Gastroesophageal sphincter (tissue), 4 donors: Measurements from ENCODE around the gene HEPN1. TPM values are rescaled to one million over a fixed set of nuclear protein-coding genes. Genes with fewer than 3 reads are reported as not detected.

Source experiments
- ATAC-seq: fragments of 150-250 bp; one replicate; pipeline ENCODE4 v1.9.1; 2016; ENCODE audit warnings: mild to moderate bottlenecking, moderate library complexity
- H3K27ac ChIP-seq, 4 donors: fragments of 200-600 bp; sonication (generic) in 3 of 4; 1 replicate in 3 of 4; 2 replicates in 1 of 4; pipeline ENCODE4 v1.5.1; 2016 to 2019
- H3K27me3 ChIP-seq: fragments of 200-600 bp; sonication (generic); one replicate; pipeline ENCODE4 v1.5.1; 2019
- H3K36me3 ChIP-seq, 2 donors: fragments of 200-600 bp; sonication (generic); one replicate each; pipeline ENCODE4 v1.5.1; 2019; ENCODE audit warnings: control low read depth in 1 of 2
- H3K4me1 ChIP-seq, 3 donors: fragments of 200-600 bp; sonication (generic); 1 replicate in 2 of 3; 2 replicates in 1 of 3; pipeline ENCODE4 v1.5.1; 2016 to 2019; ENCODE audit warnings: control low read depth in 2 of 3
- H3K4me3 ChIP-seq, 2 donors: fragments of 200-600 bp; sonication (generic); one replicate each; pipeline ENCODE4 v1.5.1; 2019; ENCODE audit warnings: mild to moderate bottlenecking in 1 of 2, moderate library complexity in 1 of 2
- H3K9me3 ChIP-seq, 3 donors: fragments of 200-600 bp; sonication (generic); one replicate each; pipeline ENCODE4 v1.5.1; 2017 to 2019; ENCODE audit warnings: control low read depth in 2 of 3
- EP300 ChIP-seq: sonication (generic); formaldehyde crosslinking; IDR thresholded peaks from one replicate; pipeline ENCODE4 v1.6.1; 2017; ENCODE audit warnings: antibody characterized with exemption, mild to moderate bottlenecking
- POLR2A ChIP-seq, 2 donors: fragments of 450-650 bp; IDR thresholded peaks; one replicate each; pipeline ENCODE4 v1.6.1; 2017; ENCODE audit warnings: antibody characterized with exemption in 2 of 2, mild to moderate bottlenecking in 2 of 2, moderate library complexity in 1 of 2
- POLR2AphosphoS5 ChIP-seq: sonication (generic); formaldehyde crosslinking; IDR thresholded peaks from one replicate; pipeline ENCODE4 v1.6.1; 2017; ENCODE audit warnings: antibody characterized with exemption
- WGBS, 2 donors: methylation state at CpG; one replicate each; pipeline ENCODE4 v1.1.5; 2018; ENCODE audit warnings: low coverage in 1 of 2; 5-methylcytosine and 5-hydroxymethylcytosine counted together
- total RNA-seq, 4 donors: library from RNA; depleted of rRNA; stranded (reverse); fragments of >200 nt; gene quantifications; one replicate each; pipeline ENCODE4 v1.1.0, GENCODE V29; 2016
- TF ChIP-seq, protein P1 (sequence below), 4 experiments: fragments of 200-600 bp in 2 of 4; fragments of 450-650 bp in 2 of 4; sonication (generic) in 1 of 4; IDR thresholded peaks; one replicate each; pipeline ENCODE4 v1.5.1; 2017 to 2019; ENCODE audit warnings: antibody characterized with exemption in 4 of 4, mild to moderate bottlenecking in 2 of 4, moderate library complexity in 2 of 4

Gene HEPN1
- total RNA-seq, 4 donors from 2014 or later, result 0.67 TPM; not detected in 3

DNA sequence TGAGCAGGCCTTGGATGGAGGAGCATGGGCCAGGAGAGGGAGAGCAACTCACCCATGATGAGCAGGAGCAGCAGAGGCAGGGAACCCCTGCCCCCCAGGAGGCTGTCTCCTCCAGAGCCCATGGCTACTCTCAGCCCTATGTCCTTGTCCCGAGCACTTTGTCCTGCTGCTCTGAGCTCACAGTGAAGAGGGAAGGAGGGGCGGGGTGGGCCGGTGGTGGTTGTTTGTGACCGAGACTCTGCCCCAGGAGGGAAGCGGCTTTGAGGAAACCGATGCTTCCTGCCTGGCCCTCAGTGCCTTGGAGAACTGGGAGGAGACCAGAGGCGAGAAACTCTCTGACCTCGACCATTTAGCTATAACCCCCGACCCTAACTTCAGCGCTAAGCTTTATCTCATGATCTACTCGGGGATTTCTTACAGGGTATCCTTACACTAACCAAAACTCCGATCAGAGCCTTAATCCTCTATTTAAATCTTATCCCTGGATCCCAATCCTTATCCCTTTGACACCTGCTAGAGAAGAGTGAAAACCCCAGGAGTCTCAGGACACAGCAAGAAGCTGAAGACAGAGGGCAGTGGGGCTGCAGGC is 21.3 kb upstream of the HEPN1 start, which contains the start of gene ROBO4:
Gene ROBO4, minus strand, starts transcription at position 192 of the 589 bp plus-strand sequence. Its CDS starts 70 bp downstream, at position 122.
- H3K4me1 ChIP-seq, result peaks cover 0 to 54% (median 15%) of the 10 kb centered on the region in 3 donors
- peaks cover 8% of the 10 kb centered on the region for H3K27me3 ChIP-seq
- TF ChIP-seq, protein P1, sequence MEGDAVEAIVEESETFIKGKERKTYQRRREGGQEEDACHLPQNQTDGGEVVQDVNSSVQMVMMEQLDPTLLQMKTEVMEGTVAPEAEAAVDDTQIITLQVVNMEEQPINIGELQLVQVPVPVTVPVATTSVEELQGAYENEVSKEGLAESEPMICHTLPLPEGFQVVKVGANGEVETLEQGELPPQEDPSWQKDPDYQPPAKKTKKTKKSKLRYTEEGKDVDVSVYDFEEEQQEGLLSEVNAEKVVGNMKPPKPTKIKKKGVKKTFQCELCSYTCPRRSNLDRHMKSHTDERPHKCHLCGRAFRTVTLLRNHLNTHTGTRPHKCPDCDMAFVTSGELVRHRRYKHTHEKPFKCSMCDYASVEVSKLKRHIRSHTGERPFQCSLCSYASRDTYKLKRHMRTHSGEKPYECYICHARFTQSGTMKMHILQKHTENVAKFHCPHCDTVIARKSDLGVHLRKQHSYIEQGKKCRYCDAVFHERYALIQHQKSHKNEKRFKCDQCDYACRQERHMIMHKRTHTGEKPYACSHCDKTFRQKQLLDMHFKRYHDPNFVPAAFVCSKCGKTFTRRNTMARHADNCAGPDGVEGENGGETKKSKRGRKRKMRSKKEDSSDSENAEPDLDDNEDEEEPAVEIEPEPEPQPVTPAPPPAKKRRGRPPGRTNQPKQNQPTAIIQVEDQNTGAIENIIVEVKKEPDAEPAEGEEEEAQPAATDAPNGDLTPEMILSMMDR (IDR thresholded peaks at IDR 0.05), result no peak
- TF ChIP-seq POLR2A (IDR thresholded peaks at IDR 0.05) (no peak), EP300 (no peak), POLR2AphosphoS5 (no peak)
- peak; percentile 18 for ATAC-seq
- peak within 1 kb of the TSS; percentile 15 to 80 (median 72) for H3K27ac ChIP-seq
- WGBS, 2 donors, result 78 to 100% methylated on average over 1 to 4 of the region's 12 CpGs
- peak within 1 kb of the TSS in 1 of 2 donors; percentile 42 for H3K4me3 ChIP-seq
- no peaks in the 10 kb centered on the region for H3K36me3 ChIP-seq
- no peaks in the 10 kb centered on the region for H3K9me3 ChIP-seq

DNA sequence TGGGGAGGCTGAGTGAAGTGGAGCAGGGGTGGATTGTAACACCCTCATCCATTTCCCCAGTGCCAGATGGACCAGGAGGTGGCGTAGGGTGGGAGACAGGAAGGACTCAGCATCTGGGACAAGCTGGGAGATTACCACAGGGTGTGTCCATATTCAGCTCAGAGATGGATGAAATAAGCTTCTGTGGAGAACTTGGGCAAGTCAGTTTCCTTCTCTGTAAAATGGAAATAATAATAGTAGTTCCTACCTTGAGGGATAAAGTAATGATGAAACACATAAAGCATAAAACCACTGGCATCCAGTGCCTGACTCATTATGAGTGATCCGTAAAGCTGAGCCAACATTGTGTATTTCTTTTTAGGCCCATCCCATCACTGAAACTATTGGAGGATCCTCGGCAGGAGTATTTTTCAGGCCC is 20.8 kb upstream of the HEPN1 start:
- 27 to 42% methylated on average over 2 to 3 of the region's 3 CpGs for WGBS, 2 donors
- H3K9me3 ChIP-seq, result no peaks in the 10 kb centered on the region
- ATAC-seq, result peak; percentile 38
- no peak for TF ChIP-seq EP300
- no peak for TF ChIP-seq POLR2AphosphoS5
- TF ChIP-seq, protein P1 (IDR thresholded peaks at IDR 0.05), result peak in 1 of 4 experiments; percentile 16
- no peak for TF ChIP-seq POLR2A (IDR thresholded peaks at IDR 0.05)
- H3K27me3 ChIP-seq, result peaks cover 8% of the 10 kb centered on the region
- H3K4me3 ChIP-seq, result no peak overlapping the region
- H3K4me1 ChIP-seq, result peaks cover 0 to 49% (median 15%) of the 10 kb centered on the region in 3 donors
- peak overlapping the region; percentile 15 to 80 (median 72) for H3K27ac ChIP-seq
- no peaks in the 10 kb centered on the region for H3K36me3 ChIP-seq

DNA sequence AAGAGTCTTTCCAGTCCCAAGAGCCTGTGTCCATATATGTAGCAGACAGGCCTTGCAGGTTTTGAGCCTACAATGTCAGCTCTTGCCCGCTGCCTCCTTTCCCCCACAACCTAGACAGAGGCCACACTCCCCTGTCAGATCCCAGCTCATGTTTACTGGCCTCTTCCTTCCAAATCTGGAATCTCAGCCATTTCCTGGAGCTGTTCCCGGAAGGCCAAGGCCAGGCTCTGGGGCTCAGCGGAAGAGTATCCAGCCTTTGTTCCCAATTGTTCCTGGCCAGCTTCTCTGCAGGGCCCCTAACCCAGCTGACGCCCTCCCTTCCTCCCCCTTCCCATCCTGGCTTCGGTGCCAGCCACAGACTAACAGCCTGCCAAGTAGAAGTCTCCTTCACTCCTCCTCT is 20.3 kb upstream of the HEPN1 start:
- Histone ChIP-seq H3K4me1 (peaks cover 0 to 46% (median 15%) of the 10 kb centered on the region in 3 donors), H3K36me3 (no peaks in the 10 kb centered on the region), H3K9me3 (no peaks in the 10 kb centered on the region), H3K27ac (peak overlapping the region in 3 of 4 donors; percentile 66 to 80 (median 79)), H3K27me3 (peaks cover 8% of the 10 kb centered on the region), H3K4me3 (no peak overlapping the region)
- ATAC-seq, result peak; percentile 24
- TF ChIP-seq POLR2AphosphoS5 (peak; percentile 16), EP300 (no peak)
- no CpG with 5 or more reads among the region's 5 CpGs for WGBS, 2 donors

DNA sequence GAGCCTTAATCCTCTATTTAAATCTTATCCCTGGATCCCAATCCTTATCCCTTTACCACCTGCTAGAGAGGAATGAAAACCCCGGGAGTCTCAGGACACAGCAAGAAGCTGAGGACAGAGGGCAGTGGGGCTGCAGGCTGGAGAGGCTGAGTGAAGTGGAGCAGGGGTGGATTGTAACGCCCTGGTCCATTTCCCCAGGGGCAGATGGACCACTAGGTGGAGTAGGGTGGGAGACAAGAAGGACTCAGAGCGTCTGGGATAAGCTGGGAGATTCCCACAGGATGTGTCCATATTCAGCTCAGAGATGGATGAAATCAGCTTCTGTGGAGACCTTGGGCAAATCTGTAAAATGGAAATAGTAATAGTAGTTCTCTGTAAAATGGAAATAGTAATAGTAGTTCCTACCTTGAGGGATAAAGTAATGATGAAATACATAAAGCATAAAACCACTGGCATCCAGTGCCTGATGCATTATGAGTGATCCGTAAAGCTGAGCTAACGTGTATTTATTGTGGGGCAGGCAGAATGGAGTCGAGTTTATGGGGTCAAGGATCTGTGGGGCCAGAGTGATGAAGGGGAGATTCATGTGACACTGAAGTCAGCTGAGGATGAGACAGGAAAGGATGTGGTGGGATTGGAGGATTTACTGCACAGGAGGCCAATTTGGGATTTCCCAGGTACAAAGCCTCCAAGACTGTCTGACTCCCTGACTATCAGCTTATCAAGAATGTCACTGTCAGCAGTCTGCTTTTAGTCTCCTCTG is 19.5 kb upstream of the HEPN1 start:
- TF ChIP-seq, protein P1 (IDR thresholded peaks at IDR 0.05), result no peak
- peaks cover 0 to 39% (median 15%) of the 10 kb centered on the region in 3 donors for H3K4me1 ChIP-seq
- no peaks in the 10 kb centered on the region for H3K36me3 ChIP-seq
- H3K4me3 ChIP-seq, result no peak overlapping the region
- no peaks in the 10 kb centered on the region for H3K9me3 ChIP-seq
- H3K27ac ChIP-seq, result peak overlapping the region; percentile 19 to 80 (median 72)
- H3K27me3 ChIP-seq, result peaks cover 8% of the 10 kb centered on the region
- ATAC-seq, result no peak
- WGBS, 2 donors, result 32 to 45% methylated on average over 5 to 6 of the region's 6 CpGs

DNA sequence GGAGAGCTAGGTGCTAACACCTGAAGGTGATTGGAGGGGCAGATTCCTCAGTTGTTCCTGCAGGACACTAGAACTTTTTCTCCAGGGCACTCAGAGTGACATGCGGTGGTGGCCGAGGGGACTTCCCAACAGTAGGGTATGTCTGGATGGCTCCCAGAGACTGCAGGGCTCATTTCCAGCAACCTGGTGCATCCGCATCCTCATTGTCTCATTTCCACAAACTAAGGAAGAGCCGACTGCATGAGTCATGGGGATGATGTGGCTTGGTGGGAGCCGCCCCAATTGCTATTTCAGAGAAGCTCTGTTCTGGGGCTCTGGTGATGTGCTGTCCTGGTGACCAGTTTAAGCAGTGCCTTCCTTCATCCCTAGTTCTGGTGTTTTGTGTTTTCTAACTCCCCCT is 18.6 kb upstream of the HEPN1 start:
- Histone ChIP-seq H3K27me3 (peaks cover 8% of the 10 kb centered on the region), H3K9me3 (no peaks in the 10 kb centered on the region), H3K27ac (peak overlapping the region in 3 of 4 donors; percentile 66 to 80 (median 79)), H3K4me1 (peaks cover 0 to 34% (median 15%) of the 10 kb centered on the region in 3 donors), H3K36me3 (no peaks in the 10 kb centered on the region), H3K4me3 (no peak overlapping the region)
- peak; percentile 69 for ATAC-seq
- no peak for TF ChIP-seq EP300
- TF ChIP-seq POLR2AphosphoS5, result peak; percentile 31
- 50 to 58% methylated on average over 3 of the region's 5 CpGs for WGBS, 2 donors
